HEK293 (cell line): ENCODE results near the gene NSDHL.

Experiments used
- CTCF ChIA-PET: fragments of 350-600 bp; formaldehyde crosslinking; extraction: SDS; loops from one replicate; lab custom pipeline; 2021; ENCODE audit warnings: antibody characterized with exemption; lab: Yijun Ruan, JAX
- POLR2A ChIA-PET: fragments of 300-600 bp; formaldehyde crosslinking; extraction: SDS; loops from one replicate; lab custom pipeline; 2020; ENCODE audit warnings: antibody characterized with exemption, inconsistent platforms; lab: Yijun Ruan, JAX
- H3K27ac ChIP-seq: fragments of 200-500 bp; sonication (Bioruptor generic); 2 replicates; pipeline ENCODE4 v1.5.1; 2014; ENCODE audit warnings: low read depth, low read length, control low read depth, inconsistent platforms; ENCODE audit errors: extremely low read depth
- H3K36me3 ChIP-seq, 2 experiments: fragments of 200-500 bp in 1 of 2; sonication (Bioruptor generic) in 1 of 2; 1 replicate in 1 of 2; 2 replicates in 1 of 2; pipeline ENCODE4 v1.5.1; 2014 to 2017; ENCODE audit warnings: inconsistent platforms in 2 of 2, low read length in 2 of 2; ENCODE audit not compliant: control insufficient read depth in 2 of 2, insufficient read depth in 1 of 2
- H3K4me1 ChIP-seq: fragments of 200-500 bp; sonication (Bioruptor generic); 2 replicates; pipeline ENCODE4 v1.5.1; 2014; ENCODE audit warnings: mild to moderate bottlenecking, low read length, inconsistent platforms; ENCODE audit not compliant: control insufficient read depth, insufficient read depth
- H3K4me3 ChIP-seq: 2 replicates; pipeline ENCODE4 v1.5.1; 2011; ENCODE audit warnings: low read depth, mild to moderate bottlenecking, control low read depth, low read length, moderate library complexity
- H3K9me3 ChIP-seq: fragments of 200-500 bp; sonication (Bioruptor generic); 2 replicates; pipeline ENCODE4 v1.5.1; 2014; ENCODE audit warnings: low read depth, low read length, inconsistent platforms; ENCODE audit not compliant: control insufficient read depth, insufficient read depth
- ATF2 ChIP-seq: fragments of 450-650 bp; formaldehyde crosslinking; IDR thresholded peaks from 2 replicates; pipeline ENCODE4 v1.5.1; 2016; ENCODE audit warnings: missing biosample characterization, missing genetic modification characterization, low read depth
- BCL6B ChIP-seq: fragments of 450-650 bp; formaldehyde crosslinking; IDR thresholded peaks from 2 replicates; pipeline ENCODE4 v1.5.1; 2017; ENCODE audit warnings: missing biosample characterization, missing genetic modification characterization
- EGR2 ChIP-seq: fragments of 450-650 bp; formaldehyde crosslinking; IDR thresholded peaks from 2 replicates; pipeline ENCODE4 v1.5.1; 2016; ENCODE audit warnings: low read depth, missing biosample characterization, missing genetic modification characterization
- GLI2 ChIP-seq: fragments of 450-650 bp; formaldehyde crosslinking; IDR thresholded peaks from 2 replicates; pipeline ENCODE4; 2017; ENCODE audit warnings: missing biosample characterization, missing genetic modification characterization, low read depth, borderline replicate concordance
- GLIS1 ChIP-seq: fragments of 450-650 bp; formaldehyde crosslinking; IDR thresholded peaks from 2 replicates; pipeline ENCODE4 v1.5.1; 2016; ENCODE audit warnings: missing biosample characterization, missing genetic modification characterization
- GLIS2 ChIP-seq: fragments of 450-650 bp; formaldehyde crosslinking; IDR thresholded peaks from 2 replicates; pipeline ENCODE4 v1.5.1; 2016; ENCODE audit warnings: missing biosample characterization, missing genetic modification characterization
- IKZF3 ChIP-seq: fragments of 450-650 bp; IDR thresholded peaks from 2 replicates; pipeline ENCODE4 v1.5.0; 2018; ENCODE audit warnings: missing biosample characterization, mild to moderate bottlenecking, missing genetic modification characterization, moderate library complexity
- KLF1 ChIP-seq: fragments of 450-650 bp; formaldehyde crosslinking; IDR thresholded peaks from 2 replicates; pipeline ENCODE4 v1.5.1; 2016; ENCODE audit warnings: missing biosample characterization, missing genetic modification characterization
- MZF1 ChIP-seq: fragments of 450-650 bp; formaldehyde crosslinking; IDR thresholded peaks from 2 replicates; pipeline ENCODE4 v1.5.1; 2017; ENCODE audit warnings: missing biosample characterization, missing genetic modification characterization, borderline replicate concordance
- OVOL3 ChIP-seq: fragments of 450-650 bp; formaldehyde crosslinking; IDR thresholded peaks from 2 replicates; pipeline ENCODE4 v1.5.1; 2016; ENCODE audit warnings: missing biosample characterization, missing genetic modification characterization
- PATZ1 ChIP-seq: fragments of 450-650 bp; formaldehyde crosslinking; IDR thresholded peaks from 2 replicates; pipeline ENCODE4 v1.5.1; 2016; ENCODE audit warnings: missing biosample characterization, missing genetic modification characterization
- PRDM1 ChIP-seq: fragments of 450-650 bp; formaldehyde crosslinking; IDR thresholded peaks from 2 replicates; pipeline ENCODE4; 2016; ENCODE audit warnings: missing biosample characterization, missing genetic modification characterization
- REPIN1 ChIP-seq: fragments of 450-650 bp; formaldehyde crosslinking; IDR thresholded peaks from 2 replicates; pipeline ENCODE4 v1.5.1; 2017; ENCODE audit warnings: missing biosample characterization, missing genetic modification characterization, low read depth
- SP2 ChIP-seq: fragments of 450-650 bp; formaldehyde crosslinking; IDR thresholded peaks from 2 replicates; pipeline ENCODE4 v1.5.1; 2016; ENCODE audit warnings: missing biosample characterization, missing genetic modification characterization
- YY2 ChIP-seq: fragments of 450-650 bp; formaldehyde crosslinking; IDR thresholded peaks from 2 replicates; pipeline ENCODE4 v1.5.1; 2016; ENCODE audit warnings: missing biosample characterization, missing genetic modification characterization
- ZBTB17 ChIP-seq: fragments of 450-650 bp; formaldehyde crosslinking; IDR thresholded peaks from 2 replicates; pipeline ENCODE4 v1.5.1; 2016; ENCODE audit warnings: missing biosample characterization, missing genetic modification characterization
- ZBTB20 ChIP-seq: fragments of 450-650 bp; formaldehyde crosslinking; IDR thresholded peaks from 2 replicates; pipeline ENCODE4 v1.5.1; 2016; ENCODE audit warnings: missing biosample characterization, missing genetic modification characterization
- ZBTB21 ChIP-seq: fragments of 450-650 bp; formaldehyde crosslinking; IDR thresholded peaks from 2 replicates; pipeline ENCODE4 v1.5.1; 2017; ENCODE audit warnings: missing biosample characterization, missing genetic modification characterization
- ZBTB44 ChIP-seq: fragments of 450-650 bp; IDR thresholded peaks from 2 replicates; pipeline ENCODE4 v1.5.1; 2018; ENCODE audit warnings: missing biosample characterization, mild to moderate bottlenecking, missing genetic modification characterization
- ZFHX2 ChIP-seq: fragments of 450-650 bp; formaldehyde crosslinking; conservative IDR thresholded peaks from 2 replicates; pipeline ENCODE4 v1.5.1; 2016; ENCODE audit warnings: missing biosample characterization, missing genetic modification characterization
- ZIC2 ChIP-seq: fragments of 450-650 bp; formaldehyde crosslinking; IDR thresholded peaks from 2 replicates; pipeline ENCODE4 v1.5.1; 2016; ENCODE audit warnings: missing biosample characterization, missing genetic modification characterization
- ZNF214 ChIP-seq: fragments of 450-650 bp; formaldehyde crosslinking; IDR thresholded peaks from 2 replicates; pipeline ENCODE4 v1.5.1; 2017; ENCODE audit warnings: missing biosample characterization, mild to moderate bottlenecking, missing genetic modification characterization, borderline replicate concordance
- ZNF221 ChIP-seq: fragments of 450-650 bp; formaldehyde crosslinking; IDR thresholded peaks from 2 replicates; pipeline ENCODE4 v1.5.1; 2017; ENCODE audit warnings: missing biosample characterization, missing genetic modification characterization, borderline replicate concordance
- ZNF26 ChIP-seq: fragments of 450-650 bp; formaldehyde crosslinking; IDR thresholded peaks from 2 replicates; pipeline ENCODE4 v1.5.1; 2016; ENCODE audit warnings: missing biosample characterization, missing genetic modification characterization
- ZNF335 ChIP-seq: fragments of 450-650 bp; formaldehyde crosslinking; conservative IDR thresholded peaks from 2 replicates; pipeline ENCODE4 v1.5.1; 2016; ENCODE audit warnings: missing biosample characterization, missing genetic modification characterization
- ZNF48 ChIP-seq: fragments of 450-650 bp; formaldehyde crosslinking; IDR thresholded peaks from 2 replicates; pipeline ENCODE4 v1.5.1; 2016; ENCODE audit warnings: missing biosample characterization, missing genetic modification characterization
- ZNF544 ChIP-seq: fragments of 450-650 bp; formaldehyde crosslinking; IDR thresholded peaks from 2 replicates; pipeline ENCODE4 v1.5.0; 2017; ENCODE audit warnings: missing biosample characterization, missing genetic modification characterization
- ZNF585B ChIP-seq: fragments of 450-650 bp; formaldehyde crosslinking; IDR thresholded peaks from 2 replicates; pipeline ENCODE4 v1.5.1; 2016; ENCODE audit warnings: missing biosample characterization, missing genetic modification characterization
- ZNF600 ChIP-seq: fragments of 450-650 bp; formaldehyde crosslinking; IDR thresholded peaks from 2 replicates; pipeline ENCODE4 v1.5.1; 2016; ENCODE audit warnings: missing biosample characterization, missing genetic modification characterization
- ZNF629 ChIP-seq: fragments of 450-650 bp; formaldehyde crosslinking; IDR thresholded peaks from 2 replicates; pipeline ENCODE4 v1.5.1; 2017; ENCODE audit warnings: missing biosample characterization, missing genetic modification characterization
- ZNF670 ChIP-seq: fragments of 450-650 bp; formaldehyde crosslinking; IDR thresholded peaks from 2 replicates; pipeline ENCODE4 v1.5.1; 2016; ENCODE audit warnings: missing biosample characterization, missing genetic modification characterization, low read depth

Gene NSDHL

GRCh38 chrX:152907084-152907651, 76.3 kb downstream of the NSDHL start:
- Histone ChIP-seq H3K9me3 (no peaks in the 10 kb centered on the region), H3K4me3 (peak overlapping the region; percentile 15; the same call in 1 of the 2 replicates), H3K36me3 (no peaks in the 10 kb centered on the region), H3K27ac (no peak overlapping the region), H3K4me1 (no peaks in the 10 kb centered on the region)
- ChIA-PET POLR2A (interaction anchor here (0.8 to 1.1 kb wide), 3 partner anchors 19 to 77 kb away, joined by 3 read pairs; partner anchors contain the start of genes CETN2 and NSDHL), CTCF (interaction anchor here (1.2 to 2.3 kb wide), 3 partner anchors 8 to 19 kb away, joined by 3 to 15 read pairs (median 3); no protein-coding TSS in a partner anchor)
- TF ChIP-seq ZBTB20 (tag by site-specific recombination), result peak; percentile 99
- peak; percentile 71 for TF ChIP-seq ZNF629 (tag by site-specific recombination)
- no peak for TF ChIP-seq ZNF26 (tag by site-specific recombination)
- 0 out of 2 replicates have a peak, but pooled peaks have one; percentile 39 for TF ChIP-seq ZIC2 (tag by site-specific recombination)
- TF ChIP-seq ZNF214 (tag by site-specific recombination), result no peak
- TF ChIP-seq IKZF3 (tag by site-specific recombination), result no peak
- TF ChIP-seq GLIS1, result no peak
- TF ChIP-seq ZNF48 (tag by site-specific recombination), result no peak
- TF ChIP-seq KLF1 (tag by site-specific recombination), result no peak
- TF ChIP-seq PRDM1, result peak; percentile 45; the same call in 1 of the 2 replicates
- no peak for TF ChIP-seq BCL6B (tag by site-specific recombination)
- peak; percentile 65 for TF ChIP-seq ZNF335 (tag by site-specific recombination)
- TF ChIP-seq ZNF221 (tag by site-specific recombination), result no peak
- TF ChIP-seq EGR2 (tag by site-specific recombination), result peak; percentile 56; the same call in 1 of the 2 replicates
- peak; percentile 73 for TF ChIP-seq ZBTB17 (tag by site-specific recombination)
- no peak for TF ChIP-seq OVOL3 (tag by site-specific recombination)
- TF ChIP-seq ZNF670 (tag by site-specific recombination), result no peak
- TF ChIP-seq MZF1 (tag by site-specific recombination), result no peak
- no peak for TF ChIP-seq ZNF544 (tag by site-specific recombination)
- no peak for TF ChIP-seq YY2 (tag by site-specific recombination)
- TF ChIP-seq ZBTB21 (tag by site-specific recombination), result peak; percentile 62
- TF ChIP-seq ZNF585B, result no peak
- peak; percentile 77 for TF ChIP-seq ZFHX2
- TF ChIP-seq REPIN1 (tag by site-specific recombination), result no peak
- TF ChIP-seq PATZ1 (tag by site-specific recombination), result peak; percentile 44; the same call in 1 of the 2 replicates
- peak; percentile 54 for TF ChIP-seq SP2 (tag by site-specific recombination)
- TF ChIP-seq ZNF600 (tag by site-specific recombination), result peak; percentile 54
- TF ChIP-seq GLIS2, result peak; percentile 60
- 0 out of 2 replicates have a peak, but pooled peaks have one; percentile 29 for TF ChIP-seq ATF2 (tag by site-specific recombination)
- TF ChIP-seq ZBTB44, result no peak
- no peak for TF ChIP-seq GLI2 (tag by site-specific recombination)
